HG02678 (cell line): ENCODE data around the gene OSBPL5.

Source experiments
- ATAC-seq: cut with Tn5 transposase; IDR thresholded peaks from one replicate; pipeline ENCODE4 v1.9.1; 2021; ENCODE audit warnings: mild to moderate bottlenecking, moderate library complexity; ENCODE audit not compliant: unreplicated experiment

The OSBPL5 gene

DNA sequence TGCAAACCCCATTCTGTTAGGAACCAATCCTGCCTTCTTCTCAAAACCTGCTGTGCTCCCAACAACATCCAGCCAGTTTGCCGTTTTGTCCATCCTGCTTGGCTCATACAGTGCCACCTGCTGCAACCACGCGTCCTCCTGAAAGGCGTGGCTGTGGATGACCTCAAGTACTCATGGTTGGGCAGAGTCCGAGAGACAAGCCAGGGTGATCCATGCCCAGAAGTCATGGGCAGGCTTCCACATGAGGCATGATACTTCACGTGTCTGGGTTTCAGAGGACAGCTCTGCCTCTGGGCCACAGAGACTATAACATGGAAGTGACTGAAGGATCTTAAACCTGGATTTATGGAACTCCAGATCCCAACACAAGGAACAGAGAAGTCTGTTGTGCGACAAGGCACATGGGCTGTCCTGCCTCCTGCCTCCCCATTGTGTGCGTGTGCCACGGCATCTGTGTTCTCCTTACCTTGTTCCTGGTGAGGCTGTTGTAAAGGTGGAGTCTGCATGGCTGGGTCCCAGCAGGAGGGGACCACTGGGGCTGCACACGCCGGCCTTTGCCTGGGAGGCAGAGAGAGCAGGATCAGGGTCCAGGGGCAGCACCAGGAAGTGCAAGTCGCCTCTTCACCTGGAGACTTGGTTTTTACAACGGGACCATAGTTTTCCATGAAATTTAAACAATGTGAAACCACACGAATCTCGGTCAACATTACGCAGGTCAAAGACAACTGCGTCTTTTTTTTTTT is 123.2 kb downstream of the OSBPL5 start:
- ATAC-seq: no peak

DNA sequence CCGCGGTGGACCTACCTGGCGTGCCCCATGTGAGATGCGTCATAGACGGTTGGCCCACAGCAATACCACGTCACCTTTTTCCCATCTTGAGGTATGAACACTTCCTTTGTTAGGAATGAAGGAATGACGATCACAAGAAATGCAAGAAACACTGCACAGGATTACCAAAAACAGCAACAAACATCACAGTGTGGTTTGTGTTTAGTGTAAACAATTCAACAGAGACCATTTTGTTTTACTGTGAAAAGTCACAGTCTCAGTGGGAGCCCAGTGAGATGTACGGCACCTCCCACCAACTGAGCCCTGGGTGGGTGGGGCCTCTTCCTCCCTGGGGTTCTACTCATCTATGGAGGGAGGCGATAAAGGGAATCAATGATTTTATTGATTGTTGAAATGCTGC is 124.2 kb downstream of the OSBPL5 start:
- no peak for ATAC-seq

DNA sequence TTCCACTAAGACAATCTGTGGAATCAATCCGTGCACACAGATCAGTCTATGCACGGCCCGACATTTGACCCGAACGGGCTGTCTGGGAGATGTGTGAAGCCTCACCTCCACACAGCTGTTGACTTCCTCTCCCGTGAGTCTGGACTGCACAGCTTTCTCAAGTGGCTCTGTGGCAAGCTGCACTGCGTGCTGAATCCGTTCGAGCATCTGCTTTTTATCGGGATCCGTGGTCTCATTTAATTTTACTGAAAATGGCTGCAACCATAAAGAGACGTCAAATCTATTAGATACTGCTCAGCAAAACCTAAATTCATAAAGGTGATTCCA is 127.2 kb downstream of the OSBPL5 start:
- ATAC-seq: no peak
